ENCODE measurements around the gene BAIAP2. TPM values are rescaled to one million over a fixed set of nuclear protein-coding genes. Genes with fewer than 3 reads are reported as not detected.

BAIAP2 gene
- total and polyA plus RNA-seq, 10 of the 15 experiments (the other 5 are each of a cell fraction or from before 2014, with no cell fraction given) = 0.15 to 1.2 (median 0.46) TPM; not detected in 2

DNA sequence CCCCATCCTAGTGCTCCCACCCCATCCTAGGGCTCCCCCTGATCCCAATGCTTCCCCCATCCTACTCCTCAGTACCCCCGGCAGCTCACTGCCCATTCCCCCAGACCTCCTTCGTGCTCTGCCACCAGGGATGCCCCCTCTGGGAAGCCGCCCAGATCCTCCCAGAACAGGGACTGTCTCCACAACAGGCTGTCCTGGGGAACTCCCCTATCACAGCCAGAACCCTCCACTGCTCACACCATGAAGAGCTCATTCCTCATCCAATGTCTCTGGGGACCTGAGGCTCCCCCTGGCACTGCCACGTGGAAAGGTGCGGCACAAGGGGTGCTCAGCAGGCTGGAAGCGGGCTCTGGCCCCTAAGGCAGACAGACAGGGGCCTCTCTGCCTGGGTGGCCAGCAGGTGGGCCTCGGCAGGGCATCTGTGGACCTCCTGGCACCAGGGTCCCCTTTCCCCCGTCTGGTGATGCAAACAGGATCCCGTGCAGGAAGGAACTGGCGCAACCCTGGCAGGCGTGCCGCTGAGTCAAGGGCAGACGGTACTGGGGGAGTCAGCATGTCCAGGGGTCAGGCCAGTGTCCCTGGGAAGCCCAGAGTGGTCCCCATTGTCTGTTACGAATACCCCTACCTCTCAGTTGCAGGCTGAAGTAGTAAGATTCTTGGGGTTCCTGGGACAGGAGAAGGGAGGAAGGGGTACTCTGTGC is 115.6 kb downstream of the BAIAP2 start:
- WGBS (ENCODE audit: insufficient coverage, insufficient replicate concordance, low lambda C conversion rate, missing lambda C conversion rate) = 29% methylated on average over 14 of the region's 14 CpGs
- ATAC-seq (no peak), FAIRE-seq (no peak), DNase-seq (ENCODE audit: low read depth, low spot score) (no peak)
- Histone ChIP-seq H3K9me3 (replicated peaks; ENCODE audit: control insufficient read depth, insufficient read depth, low read length) (no peaks in the 10 kb centered on the region), H3K27ac (ENCODE audit: control insufficient read depth, insufficient read depth) (no peak overlapping the region), H2AFZ (ENCODE audit: control insufficient read depth, low read depth, low read length) (no peak overlapping the region), H3K4me1 (ENCODE audit: control insufficient read depth, insufficient read depth, low read length) (no peaks in the 10 kb centered on the region), H3K4me2 (ENCODE audit: control insufficient read depth, insufficient read depth) (no peak overlapping the region), H3K9ac (ENCODE audit: control insufficient read depth, insufficient read depth, low read length) (no peak overlapping the region), H3K4me3 (no peak overlapping the region), H3K36me3 (ENCODE audit: control insufficient read depth in 2 of 2, insufficient read depth in 2 of 2, low read length in 1 of 2) (no peaks in the 10 kb centered on the region), H3K27me3 (replicated peaks in 1 of 2; ENCODE audit: control insufficient read depth in 2 of 2, insufficient read depth in 2 of 2, low read length in 1 of 2) (no peaks in the 10 kb centered on the region), H4K20me1 (ENCODE audit: control insufficient read depth, insufficient read depth) (no peaks in the 10 kb centered on the region), H3K79me2 (ENCODE audit: control insufficient read depth, insufficient read depth, low read length) (no peaks in the 10 kb centered on the region)
- ChIA-PET SMC1A (ENCODE audit: uncharacterized antibody, unreplicated experiment) (no interaction called here), CTCF (no interaction called here), POLR2A (no interaction called here), RAD21 (ENCODE audit: unreplicated experiment) (no interaction called here)
- intact Hi-C loops (cut with micrococcal nuclease; ENCODE audit: unreplicated experiment) = no loop called here
- TF ChIP-seq SMARCA5 (IDR thresholded peaks at IDR 0.05) (no peak), CREB1 (IDR thresholded peaks at IDR 0.05; ENCODE audit: low read depth) (no peak), PRDM15 (CRISPR knock-in tag; IDR thresholded peaks at IDR 0.05) (no peak), EP300 (IDR thresholded peaks at IDR 0.05; ENCODE audit: borderline replicate concordance in 1 of 2, control insufficient read depth in 1 of 2, low read depth in 2 of 2, low read length in 2 of 2) (no peak), HCFC1 (IDR thresholded peaks at IDR 0.05; ENCODE audit: low read length) (no peak), HDAC6 (IDR thresholded peaks at IDR 0.05; ENCODE audit: unreplicated experiment) (no peak), NFIC (IDR thresholded peaks at IDR 0.05; ENCODE audit: low read depth, low read length) (no peak), WRNIP1 (IDR thresholded peaks at IDR 0.05; ENCODE audit: borderline replicate concordance, low read depth, low read length) (no peak), SP1 (IDR thresholded peaks at IDR 0.05; ENCODE audit: low read depth, low read length) (no peak), MTA2 (IDR thresholded peaks at IDR 0.05; ENCODE audit: low read depth) (no peak), NR2F1 (conservative IDR thresholded peaks at IDR 0.05) (no peak)
- in situ Hi-C loops (cut with MboI) = no loop called here
- BruUV-seq (replicated peaks) = no TSS peak
